Transverse colon (tissue), 4 donors: ENCODE data around the gene NUP155. TPM values are rescaled to one million over a fixed set of nuclear protein-coding genes. Genes with fewer than 3 reads are reported as not detected.
"Not testable (repeated sequence)": the region's sequence is repeated elsewhere in the genome, so short reads cannot be mapped to it uniquely, and the experiment has no call there.

ENCODE experiments used
- DNase-seq: peaks from one replicate; pipeline ENCODE4 v3.0.0-alpha.2; 2019
- H3K27ac ChIP-seq, 4 donors: fragments of 200-600 bp; sonication (generic); 2 replicates each; pipeline ENCODE4 v1.5.1; 2016 to 2018; ENCODE audit warnings: inconsistent platforms in 4 of 4
- H3K27me3 ChIP-seq: fragments of 200-600 bp; sonication (generic); 2 replicates; pipeline ENCODE4 v1.5.1; 2017; ENCODE audit warnings: inconsistent platforms
- H3K36me3 ChIP-seq, 4 donors: fragments of 200-600 bp; sonication (generic); 2 replicates each; pipeline ENCODE4 v1.5.1; 2017 to 2019; ENCODE audit warnings: inconsistent platforms in 4 of 4
- H3K4me1 ChIP-seq, 4 donors: fragments of 200-600 bp; sonication (generic); 2 replicates each; pipeline ENCODE4 v1.5.1; 2017 to 2020; ENCODE audit warnings: inconsistent platforms in 4 of 4
- H3K4me3 ChIP-seq, 4 donors: fragments of 200-600 bp; sonication (generic); 1 replicate in 1 of 4; 2 replicates in 3 of 4; pipeline versions ENCODE4 v1.5.1 to v1.6.1; 2017 to 2019; ENCODE audit warnings: inconsistent platforms in 4 of 4
- H3K9me3 ChIP-seq, 2 donors: fragments of 200-600 bp; sonication (generic); 2 replicates each; pipeline ENCODE4 v1.5.1; 2017 to 2019; ENCODE audit warnings: inconsistent platforms in 2 of 2
- CTCF ChIP-seq, 5 experiments: fragments of 200-600 bp in 3 of 5; fragments of 450-650 bp in 2 of 5; sonication (generic) in 3 of 5; IDR thresholded peaks; 1 replicate in 2 of 5; 2 replicates in 3 of 5; pipeline ENCODE4 v1.5.1; 2016 to 2017; ENCODE audit warnings: antibody characterized with exemption in 5 of 5, inconsistent platforms in 3 of 5, mild to moderate bottlenecking in 2 of 5, moderate library complexity in 1 of 5
- EP300 ChIP-seq: sonication (generic); formaldehyde crosslinking; IDR thresholded peaks from one replicate; pipeline ENCODE4 v1.6.1; 2017; ENCODE audit warnings: antibody characterized with exemption, low read depth
- POLR2A ChIP-seq: fragments of 450-650 bp; IDR thresholded peaks from one replicate; pipeline ENCODE4 v1.6.1; 2016; ENCODE audit warnings: antibody characterized with exemption, mild to moderate bottlenecking, moderate library complexity
- POLR2AphosphoS5 ChIP-seq, 3 donors: sonication (generic); formaldehyde crosslinking; IDR thresholded peaks; one replicate each; pipeline ENCODE4 v1.6.1; 2016; ENCODE audit warnings: antibody characterized with exemption in 3 of 3
- WGBS, 2 donors: methylation state at CpG; one replicate each; pipeline ENCODE4 v1.1.5; 2018; ENCODE audit warnings: low coverage in 1 of 2; 5-methylcytosine and 5-hydroxymethylcytosine counted together
- in situ Hi-C, 4 donors: fragments of 200-750 bp; cut with MboI; loops; one replicate each; pipeline versions ENCODE4 v1.15.0 to v1.15.1; 2017; ENCODE audit warnings: low sequenced_read_pairs in 3 of 4, low pct_ligation_motif_present in 1 of 4, low pct_unique_long_range_greater_than_20kb in 1 of 4
- intact Hi-C: fragments of 100-400 bp; cut with DNase I; formaldehyde crosslinking; loops from one replicate; pipeline ENCODE4 v1.15.1; 2023; ENCODE audit warnings: low total_unique reads
- total RNA-seq, 4 donors: library from RNA; depleted of rRNA; stranded (reverse); fragments of >200 nt; gene quantifications; one replicate each; pipeline ENCODE4 v1.1.0, GENCODE V29; 2016

Gene NUP155
- total RNA-seq, 4 donors from 2014 or later = 13.1 to 20.6 (median 17.3) TPM

DNA sequence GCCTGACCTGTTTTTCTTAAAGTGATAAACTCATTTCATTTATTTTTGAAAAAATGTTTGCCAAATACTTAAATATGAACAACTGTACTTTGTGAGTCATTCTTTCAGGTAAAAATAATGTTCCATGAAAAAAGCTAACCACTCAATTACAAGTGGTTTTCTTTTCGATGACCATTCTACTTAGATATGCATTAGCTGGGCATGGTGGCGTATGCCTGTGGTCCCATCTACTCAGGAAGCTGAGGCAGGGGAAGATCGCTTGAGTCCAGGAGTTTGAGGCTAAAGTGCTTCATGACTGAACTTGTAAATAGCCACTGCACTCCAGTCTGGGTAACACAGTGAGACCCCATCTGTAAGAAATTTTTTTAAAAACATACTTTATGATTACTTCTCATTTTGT, 4.2 kb upstream of the NUP155 start:
- intact Hi-C loops (no loop called here), in situ Hi-C loops (no loop called here)
- H3K27ac ChIP-seq = no peak overlapping the region
- DNase-seq = no peak
- no peaks in the 10 kb centered on the region for H3K9me3 ChIP-seq
- H3K36me3 ChIP-seq = no peaks in the 10 kb centered on the region
- peaks cover 4 to 15% (median 9%) of the 10 kb centered on the region in 4 donors for H3K4me1 ChIP-seq
- no peaks in the 10 kb centered on the region for H3K27me3 ChIP-seq
- no peak overlapping the region for H3K4me3 ChIP-seq
- WGBS, 2 donors = 87 to 100% methylated on average over 2 to 3 of the region's 3 CpGs
- TF ChIP-seq POLR2A (no peak), EP300 (no peak), CTCF (IDR thresholded peaks at IDR 0.05) (no peak), POLR2AphosphoS5 (IDR thresholded peaks at IDR 0.05) (no peak)

- in situ Hi-C loops = no loop called here
- WGBS, 2 donors = 0% methylated on average over 1 to 7 of the region's 7 CpGs
These were observed 399 bp downstream of the NUP155 start for GRCh38 chr5:37370550-37370863.

GRCh38 chr5:37355161-37355560, 15.7 kb downstream of the NUP155 start:
- no peak for TF ChIP-seq CTCF (IDR thresholded peaks at IDR 0.05)
- TF ChIP-seq EP300 = no peak
- no peak for TF ChIP-seq POLR2A
- Histone ChIP-seq H3K36me3 (peaks cover 0 to 54% (median 12%) of the 10 kb centered on the region in 4 donors), H3K27ac (no peak overlapping the region), H3K4me3 (no peak overlapping the region), H3K27me3 (no peaks in the 10 kb centered on the region), H3K9me3 (no peaks in the 10 kb centered on the region), H3K4me1 (no peaks in the 10 kb centered on the region)
- no peak for DNase-seq
- 97 to 98% methylated on average over 6 of the region's 6 CpGs for WGBS, 2 donors
- intact Hi-C loops (no loop called here), in situ Hi-C loops (no loop called here)

More at GRCh38 chr5:37370550-37370863, 399 bp downstream of the NUP155 start:
- H3K36me3 ChIP-seq = no peaks in the 10 kb centered on the region
- peak overlapping the region; percentile 61 to 88 (median 76) for H3K4me3 ChIP-seq
- no peak for DNase-seq
- intact Hi-C loops = no loop called here
- peaks cover 14 to 29% (median 18%) of the 10 kb centered on the region in 4 donors for H3K4me1 ChIP-seq
- peak overlapping the region; percentile 82 to 89 (median 88) for H3K27ac ChIP-seq
- H3K9me3 ChIP-seq = no peaks in the 10 kb centered on the region
- no peak for TF ChIP-seq EP300
- no peak for TF ChIP-seq CTCF (IDR thresholded peaks at IDR 0.05)
- TF ChIP-seq POLR2AphosphoS5 (IDR thresholded peaks at IDR 0.05) = no peak
- TF ChIP-seq POLR2A = no peak
- H3K27me3 ChIP-seq = no peaks in the 10 kb centered on the region

GRCh38 chr5:37342741-37343140, 28.2 kb downstream of the NUP155 start:
- intact Hi-C loops, DNase-seq, H3K27ac ChIP-seq, H3K4me3 ChIP-seq, in situ Hi-C loops, H3K9me3 ChIP-seq, H3K27me3 ChIP-seq, H3K4me1 ChIP-seq: not testable (repeated sequence)
- 94 to 95% methylated on average over 8 to 18 of the region's 18 CpGs for WGBS, 2 donors
- H3K36me3 ChIP-seq = peaks cover 0 to 66% (median 28%) of the 10 kb centered on the region in 4 donors

- intact Hi-C loops, H3K4me1 ChIP-seq, DNase-seq, H3K27ac ChIP-seq, in situ Hi-C loops, H3K4me3 ChIP-seq, H3K27me3 ChIP-seq, H3K9me3 ChIP-seq: not testable (repeated sequence)
- WGBS, 2 donors = 95% methylated on average over 8 to 12 of the region's 12 CpGs
- H3K36me3 ChIP-seq = peaks cover 0 to 52% (median 20%) of the 10 kb centered on the region in 4 donors
These were observed 36.2 kb downstream of the NUP155 start for GRCh38 chr5:37334754-37335153.
